HG03460 (cell line): ENCODE data around the gene ST7.
"Not testable (repeated sequence)": the region's sequence is repeated elsewhere in the genome, so short reads cannot be mapped to it uniquely, and the experiment has no call there.

Source experiments
- ATAC-seq: cut with Tn5 transposase; IDR thresholded peaks from one replicate; pipeline ENCODE4 v1.9.1; 2021; ENCODE audit not compliant: unreplicated experiment

Gene ST7, protein sequence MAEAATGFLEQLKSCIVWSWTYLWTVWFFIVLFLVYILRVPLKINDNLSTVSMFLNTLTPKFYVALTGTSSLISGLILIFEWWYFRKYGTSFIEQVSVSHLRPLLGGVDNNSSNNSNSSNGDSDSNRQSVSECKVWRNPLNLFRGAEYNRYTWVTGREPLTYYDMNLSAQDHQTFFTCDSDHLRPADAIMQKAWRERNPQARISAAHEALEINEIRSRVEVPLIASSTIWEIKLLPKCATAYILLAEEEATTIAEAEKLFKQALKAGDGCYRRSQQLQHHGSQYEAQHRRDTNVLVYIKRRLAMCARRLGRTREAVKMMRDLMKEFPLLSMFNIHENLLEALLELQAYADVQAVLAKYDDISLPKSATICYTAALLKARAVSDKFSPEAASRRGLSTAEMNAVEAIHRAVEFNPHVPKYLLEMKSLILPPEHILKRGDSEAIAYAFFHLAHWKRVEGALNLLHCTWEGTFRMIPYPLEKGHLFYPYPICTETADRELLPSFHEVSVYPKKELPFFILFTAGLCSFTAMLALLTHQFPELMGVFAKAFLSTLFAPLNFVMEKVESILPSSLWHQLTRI

GRCh38 chr7:116953372-116953905 lies at the start of gene ST7:
ST7 (plus strand) TSS chr7:116953501; CDS start chr7:116953541, 40 bp downstream.
- peak; percentile 36 for ATAC-seq

DNA sequence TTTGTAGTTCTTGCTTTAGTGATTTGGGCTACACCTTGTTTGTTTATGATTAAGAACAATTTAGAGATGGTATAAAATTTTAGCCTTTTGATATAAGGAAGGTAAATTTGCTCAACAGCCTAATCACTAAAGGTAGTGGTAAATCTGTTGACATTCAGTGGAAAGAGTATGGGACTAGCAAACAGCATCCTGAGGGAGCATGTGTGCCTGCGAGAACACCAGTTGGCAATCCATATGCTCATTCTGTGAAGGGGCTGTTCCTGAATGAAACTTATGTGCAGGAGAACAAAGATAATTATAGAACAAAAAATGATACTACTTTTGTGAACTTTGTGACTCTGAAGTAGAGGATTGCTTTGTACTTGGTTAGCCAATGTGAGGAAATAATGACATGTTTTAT lies 46.9 kb upstream of the ST7 start:
- ATAC-seq, result no peak

GRCh38 chr7:116910383-116910782 lies 42.9 kb upstream of the ST7 start:
- no peak for ATAC-seq

GRCh38 chr7:116911801-116912200 lies 41.5 kb upstream of the ST7 start:
- no peak for ATAC-seq

GRCh38 chr7:116912269-116912909 lies 40.9 kb upstream of the ST7 start:
- no peak for ATAC-seq

- ATAC-seq, result no peak
Observed at GRCh38 chr7:116918704-116919103, 34.6 kb upstream of the ST7 start.

- ATAC-seq, result no peak
Observed at GRCh38 chr7:116920359-116920758, 32.9 kb upstream of the ST7 start.

GRCh38 chr7:116922545-116922944 lies 30.8 kb upstream of the ST7 start:
- no peak for ATAC-seq

DNA sequence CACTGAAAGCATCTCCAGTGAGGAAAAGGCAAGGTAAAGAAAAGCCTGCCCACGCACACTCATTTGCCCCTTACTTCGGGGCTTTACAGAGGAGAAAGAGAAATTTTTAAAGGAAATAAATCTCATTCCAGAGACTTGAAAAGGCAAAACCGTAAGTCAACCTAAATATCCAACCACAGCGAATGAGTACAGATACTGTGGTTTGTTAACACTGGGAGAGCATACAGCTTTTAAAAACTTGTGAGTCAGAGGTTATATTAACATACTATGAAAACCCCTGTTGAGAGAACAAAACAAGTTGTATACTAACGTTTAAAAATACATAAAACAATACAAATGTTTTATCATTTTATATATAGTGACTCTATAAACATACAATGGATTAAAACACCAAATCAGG lies 28.6 kb upstream of the ST7 start:
- no peak for ATAC-seq

- ATAC-seq, result no peak
Observed at GRCh38 chr7:116929021-116929420, 24.3 kb upstream of the ST7 start.

DNA sequence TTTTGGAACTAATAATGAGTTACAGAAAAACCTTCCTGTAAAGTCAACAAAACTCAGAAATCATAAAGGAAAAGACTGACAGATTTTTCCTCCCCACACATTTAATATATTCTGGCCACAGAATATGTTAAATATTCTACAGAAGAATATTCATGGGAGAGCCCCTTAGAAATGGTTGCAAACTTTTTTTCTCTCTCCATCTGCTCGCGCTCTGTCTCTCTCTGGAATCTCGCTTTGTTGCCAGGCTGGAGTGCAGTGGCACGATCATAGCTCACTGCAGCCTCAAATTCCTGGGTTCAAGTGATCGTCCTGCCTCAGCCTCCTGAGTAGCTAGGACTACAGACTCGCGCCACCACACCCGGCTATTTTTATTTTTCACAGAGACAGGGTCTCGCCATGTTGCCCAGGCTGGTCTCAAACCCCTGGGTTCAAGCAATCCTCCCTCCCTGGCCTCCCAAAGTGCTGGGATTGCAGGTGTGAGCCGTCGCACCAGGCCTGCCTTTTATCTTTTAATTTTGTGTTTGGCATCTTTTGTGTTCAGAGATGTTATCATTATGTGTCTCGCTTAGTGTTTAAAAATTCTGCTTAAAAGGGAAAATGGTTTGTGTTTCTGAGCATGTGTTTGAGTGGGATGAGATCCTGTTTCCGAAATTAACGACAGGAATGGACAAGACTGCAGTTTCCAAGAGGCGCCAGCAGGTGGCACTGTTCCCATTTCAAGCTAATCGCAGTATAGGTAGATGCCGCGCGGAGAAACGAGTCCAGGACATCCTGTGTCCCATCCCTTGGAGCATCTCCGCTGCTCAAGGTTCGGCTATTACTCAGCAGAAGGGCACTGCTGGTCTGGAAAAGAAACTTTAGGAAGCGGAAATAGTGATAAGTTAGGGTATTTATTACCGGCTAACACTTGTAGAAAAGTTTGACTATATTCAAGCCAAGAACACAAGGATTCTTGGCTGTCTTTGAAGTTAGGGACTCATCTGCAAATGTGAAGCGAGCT lies 23.1 kb upstream of the ST7 start:
- ATAC-seq, result peak; percentile 74

- ATAC-seq, result no peak
Observed at GRCh38 chr7:116932566-116932965, 20.7 kb upstream of the ST7 start.

DNA sequence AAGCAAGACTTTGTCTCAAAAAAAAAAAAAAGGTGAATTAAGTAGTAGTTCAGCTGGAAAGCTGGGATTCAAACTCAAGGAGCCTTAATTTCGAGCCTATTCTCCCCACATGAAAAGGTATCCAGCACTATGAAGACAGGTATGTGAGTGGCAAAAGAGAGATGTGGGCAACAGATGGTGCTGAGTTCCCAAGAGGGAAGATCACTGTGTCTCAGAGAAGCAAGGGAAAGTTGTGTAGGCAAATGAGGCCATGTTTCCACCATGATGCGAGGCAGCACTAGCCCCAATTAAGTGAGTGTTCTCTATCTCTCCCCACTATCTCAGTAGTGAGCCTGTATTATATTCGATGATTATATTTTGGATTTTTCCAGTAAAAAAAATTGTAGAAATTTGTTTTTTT lies 19.8 kb upstream of the ST7 start:
- ATAC-seq, result no peak

DNA sequence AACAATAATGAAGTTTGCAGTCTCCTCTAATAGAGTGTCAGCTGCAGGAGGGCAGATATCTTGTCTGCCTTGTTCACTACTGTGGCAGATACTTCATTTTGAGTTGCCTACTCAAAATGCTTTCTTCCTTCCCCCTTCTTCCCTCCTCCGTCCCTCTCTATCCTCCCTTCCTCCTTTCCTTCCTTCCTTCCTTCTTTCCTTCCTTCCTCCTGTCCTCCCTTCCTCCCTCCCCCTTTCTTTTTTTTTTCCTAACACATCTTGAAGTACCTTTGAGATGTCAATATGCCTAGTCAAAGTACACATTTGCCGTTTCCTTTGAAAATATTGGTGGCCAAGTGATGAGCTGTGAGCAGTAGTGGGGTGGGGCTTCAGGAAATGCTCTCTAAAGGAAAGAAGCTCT lies 18.7 kb upstream of the ST7 start:
- ATAC-seq, result no peak

- not testable (repeated sequence) for ATAC-seq
Observed at GRCh38 chr7:116936844-116937243, 16.5 kb upstream of the ST7 start.

- ATAC-seq, result no peak
Observed at GRCh38 chr7:116938678-116939077, 14.6 kb upstream of the ST7 start.

- ATAC-seq, result no peak
Observed at GRCh38 chr7:116940689-116941370, 12.5 kb upstream of the ST7 start.

GRCh38 chr7:116942504-116942903 lies 10.8 kb upstream of the ST7 start:
- no peak for ATAC-seq

DNA sequence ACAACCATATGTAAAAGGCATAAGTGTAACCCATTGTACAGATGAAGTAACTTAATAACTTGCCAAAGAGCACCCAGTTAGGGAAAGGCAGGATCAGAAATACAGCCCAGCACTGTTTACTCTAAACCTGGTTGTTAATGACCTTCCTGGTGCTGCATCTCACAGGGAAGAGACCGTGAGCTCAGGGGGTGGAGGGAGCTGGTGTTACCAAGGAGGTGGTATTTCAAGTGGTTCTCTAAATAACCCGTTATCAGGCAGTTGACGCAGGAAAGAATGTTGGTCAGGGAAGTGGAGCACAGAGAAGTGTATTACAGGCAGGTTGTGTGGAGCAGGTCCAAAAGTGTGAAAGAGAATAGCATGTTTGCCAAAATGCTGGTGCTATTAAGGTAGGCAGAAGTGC lies 4.4 kb upstream of the ST7 start:
- no peak for ATAC-seq
